Measurements from ENCODE around the gene RNF225. TPM values are rescaled to one million over a fixed set of nuclear protein-coding genes. Genes with fewer than 3 reads are reported as not detected.
"Not testable (repeated sequence)": the region's sequence is repeated elsewhere in the genome, so short reads cannot be mapped to it uniquely, and the experiment has no call there.

The RNF225 gene
- total RNA-seq, 4 donors from 2014 or later: 1.5 TPM; not detected in 3

DNA sequence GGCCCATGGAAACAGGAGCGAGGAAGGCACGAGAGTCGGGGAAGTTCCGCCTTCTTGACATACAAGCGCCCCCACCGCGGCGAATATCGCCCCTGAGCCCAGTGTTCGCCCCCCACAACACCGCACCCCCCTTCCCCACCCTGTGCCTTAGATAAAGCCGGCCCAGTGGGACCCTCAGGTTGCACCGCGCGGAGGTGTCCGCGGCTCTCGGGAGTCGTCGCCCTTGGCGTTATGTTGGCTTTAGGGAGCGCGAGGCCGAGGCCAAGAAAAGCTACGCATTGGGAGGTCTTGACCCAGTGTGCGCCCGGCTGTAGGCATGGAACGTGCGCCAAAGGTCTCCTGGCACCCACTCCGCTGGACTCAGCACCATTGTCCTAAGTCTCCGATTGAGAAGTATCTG lies 45.1 kb downstream of the RNF225 start:
- Histone ChIP-seq H3K4me3 (peak overlapping the region; percentile 60 to 76), H3K27me3 (no peaks in the 10 kb centered on the region), H3K27ac (peak overlapping the region; percentile 49 to 95 (median 82)), H3K36me3 (peaks cover 0 to 35% of the 10 kb centered on the region in 2 donors), H3K4me1 (peaks cover 0 to 21% (median 10%) of the 10 kb centered on the region in 3 donors), H3K9me3 (peaks cover 0 to 42% (median 1%) of the 10 kb centered on the region in 3 donors)
- no peak for TF ChIP-seq POLR2AphosphoS5 (IDR thresholded peaks at IDR 0.05)
- TF ChIP-seq POLR2A (IDR thresholded peaks at IDR 0.05): no peak
- TF ChIP-seq, protein P1, sequence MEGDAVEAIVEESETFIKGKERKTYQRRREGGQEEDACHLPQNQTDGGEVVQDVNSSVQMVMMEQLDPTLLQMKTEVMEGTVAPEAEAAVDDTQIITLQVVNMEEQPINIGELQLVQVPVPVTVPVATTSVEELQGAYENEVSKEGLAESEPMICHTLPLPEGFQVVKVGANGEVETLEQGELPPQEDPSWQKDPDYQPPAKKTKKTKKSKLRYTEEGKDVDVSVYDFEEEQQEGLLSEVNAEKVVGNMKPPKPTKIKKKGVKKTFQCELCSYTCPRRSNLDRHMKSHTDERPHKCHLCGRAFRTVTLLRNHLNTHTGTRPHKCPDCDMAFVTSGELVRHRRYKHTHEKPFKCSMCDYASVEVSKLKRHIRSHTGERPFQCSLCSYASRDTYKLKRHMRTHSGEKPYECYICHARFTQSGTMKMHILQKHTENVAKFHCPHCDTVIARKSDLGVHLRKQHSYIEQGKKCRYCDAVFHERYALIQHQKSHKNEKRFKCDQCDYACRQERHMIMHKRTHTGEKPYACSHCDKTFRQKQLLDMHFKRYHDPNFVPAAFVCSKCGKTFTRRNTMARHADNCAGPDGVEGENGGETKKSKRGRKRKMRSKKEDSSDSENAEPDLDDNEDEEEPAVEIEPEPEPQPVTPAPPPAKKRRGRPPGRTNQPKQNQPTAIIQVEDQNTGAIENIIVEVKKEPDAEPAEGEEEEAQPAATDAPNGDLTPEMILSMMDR (IDR thresholded peaks at IDR 0.05): no peak
- TF ChIP-seq EP300 (IDR thresholded peaks at IDR 0.05): no peak
- 38% methylated on average over 8 of the region's 31 CpGs; no CpG with 5 or more reads in 1 of the 2 donors for WGBS, 2 donors (ENCODE audit: low coverage in 1 of 2)
- ATAC-seq: peak; percentile 4

DNA sequence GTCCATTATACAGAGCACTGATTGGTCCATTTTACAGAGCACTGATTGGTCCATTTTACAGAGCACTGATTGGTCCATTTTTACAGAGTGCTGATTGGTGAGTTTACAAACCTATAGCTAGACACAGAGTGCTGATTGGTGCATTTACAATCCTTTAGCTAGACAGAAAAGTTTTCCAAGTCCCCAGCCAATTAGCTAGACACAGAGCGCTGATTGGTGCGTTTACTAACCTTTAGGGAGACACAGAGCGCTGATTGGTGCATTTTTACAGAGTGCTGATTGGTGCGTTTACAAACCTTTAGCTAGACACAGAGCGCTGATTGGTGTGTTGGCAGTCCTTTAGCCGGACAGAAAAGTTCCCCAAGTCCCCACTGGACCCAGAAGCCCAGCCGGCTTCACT lies 47.5 kb downstream of the RNF225 start:
- Histone ChIP-seq H3K36me3 (peaks cover 0 to 10% of the 10 kb centered on the region in 2 donors), H3K4me1 (peaks cover 0 to 21% (median 10%) of the 10 kb centered on the region in 3 donors), H3K9me3 (peaks cover 0 to 18% (median 0%) of the 10 kb centered on the region in 3 donors)
- not testable (repeated sequence) for ATAC-seq, H3K27ac ChIP-seq, H3K4me3 ChIP-seq, H3K27me3 ChIP-seq
- 83 to 87% methylated on average over 1 to 2 of the region's 7 CpGs for WGBS, 2 donors (ENCODE audit: low coverage in 1 of 2)

Small RNA genes lying within 50 kb of the gene (small RNA-seq; reads per million reads assigned to genes)
- gene MIR4754: 0 reads per million in 4 donors
- gene RNA5SP473: 0 to 4.9 (median 0.43) reads per million in 4 donors

Other genes starting within 250 kb of the RNF225 start
- gene ZNF329, start 244.9 kb upstream of the RNF225 start, total RNA-seq: 10 to 100 TPM in 2 of 4 donors, 1 to 10 TPM in 2; 8.4 to 14.8 (median 11.7) TPM
- 10 to 100 TPM; 17.0 to 23.5 (median 18.6) TPM for gene ZNF274, start 212.6 kb upstream of the RNF225 start, total RNA-seq
- 10 to 100 TPM; 25.4 to 54.6 (median 34.6) TPM for gene ZNF544, start 166.7 kb upstream of the RNF225 start, total RNA-seq
- gene ZNF8, start 116.7 kb upstream of the RNF225 start, total RNA-seq: 10 to 100 TPM in 2 of 4 donors, 1 to 10 TPM in 2; 5.6 to 11.6 (median 9.5) TPM
- gene ERVK3-1, start 90.3 kb upstream of the RNF225 start, total RNA-seq: 10 to 100 TPM; 31.7 to 67.2 (median 41.5) TPM
- 1 to 10 TPM; 2.4 to 4.8 (median 2.9) TPM for gene ZSCAN22, start 68.7 kb upstream of the RNF225 start, total RNA-seq
- 10 to 100 TPM in 1 of 4 donors, 1 to 10 TPM in 3; 2.3 to 20.7 (median 7.5) TPM for gene A1BG, start 42.2 kb upstream of the RNF225 start, total RNA-seq
- gene ZNF497, start 32.9 kb upstream of the RNF225 start, total RNA-seq: 1 to 10 TPM in 3 of 4 donors, under 1 TPM in 1; 0.77 to 2.2 (median 1.6) TPM
- gene ZNF837, start 14.6 kb upstream of the RNF225 start, total RNA-seq: 1 to 10 TPM in 3 of 4 donors, under 1 TPM in 1; 0.99 to 3.7 (median 2.4) TPM
- 1,000 to 10,000 TPM in 3 of 4 donors, 100 to 1,000 TPM in 1; 841 to 2,040 (median 1,635) TPM for gene RPS5, start 8.4 kb upstream of the RNF225 start, total RNA-seq
- 10 to 100 TPM; 10.9 to 17.6 (median 12.6) TPM for gene ZNF584, start 13.0 kb downstream of the RNF225 start, total RNA-seq
- 1 to 10 TPM; 4.1 to 8.6 (median 6.2) TPM for gene ZNF132, start 44.5 kb downstream of the RNF225 start, total RNA-seq
- gene ZNF324B, start 56.0 kb downstream of the RNF225 start, total RNA-seq: 10 to 100 TPM in 1 of 4 donors, 1 to 10 TPM in 3; 4.3 to 12.8 (median 8.6) TPM
- 10 to 100 TPM; 10.3 to 20.7 (median 18.1) TPM for gene ZNF324, start 71.4 kb downstream of the RNF225 start, total RNA-seq
- gene ZNF446, start 80.7 kb downstream of the RNF225 start, total RNA-seq: 10 to 100 TPM; 11.2 to 25.4 (median 17.5) TPM
- gene SLC27A5, start 116.3 kb downstream of the RNF225 start, total RNA-seq: 1 to 10 TPM; 2.6 to 7.4 (median 5.5) TPM
- gene ZBTB45, start 124.2 kb downstream of the RNF225 start, total RNA-seq: 10 to 100 TPM in 3 of 4 donors, 1 to 10 TPM in 1; 9.8 to 14.0 (median 13.4) TPM
- gene TRIM28, start 148.4 kb downstream of the RNF225 start, total RNA-seq: 100 to 1,000 TPM; 171 to 274 (median 196) TPM
- 100 to 1,000 TPM in 3 of 4 donors, 10 to 100 TPM in 1; 100.0 to 155 (median 126) TPM for gene CHMP2A, start 159.4 kb downstream of the RNF225 start, total RNA-seq
- gene UBE2M, start 163.0 kb downstream of the RNF225 start, total RNA-seq: 10 to 100 TPM; 28.1 to 43.6 (median 37.8) TPM
- gene MZF1, start 177.7 kb downstream of the RNF225 start, total RNA-seq: 10 to 100 TPM; 13.4 to 43.7 (median 22.4) TPM